ENCODE results near the gene ZNF618.

Gene ZNF618

GRCh38 chr9:114098936-114099668 is 223.0 kb downstream of the ZNF618 start, which contains the start of gene KIF12:
TSS of gene KIF12 (minus strand) at chr9:114099292. CDS start at chr9:114099276, 16 bp downstream.
- H3K27ac Mint-ChIP-seq: no peak within 1 kb of the TSS
- no peaks in the 10 kb centered on the region for H3K4me1 Mint-ChIP-seq (ENCODE audit: low read depth)
- no peak within 1 kb of the TSS for H3K4me3 Mint-ChIP-seq
- no peaks in the 10 kb centered on the region for H3K9me3 Mint-ChIP-seq
- peaks cover 33% of the 10 kb centered on the region for H3K27me3 Mint-ChIP-seq (ENCODE audit: low read depth)
- H3K36me3 Mint-ChIP-seq (ENCODE audit: low read depth): no peaks in the 10 kb centered on the region

GRCh38 chr9:114099669-114100270 is 223.7 kb downstream of the ZNF618 start:
- Mint-ChIP-seq H3K27me3 (ENCODE audit: low read depth) (peaks cover 37% of the 10 kb centered on the region), H3K9me3 (no peaks in the 10 kb centered on the region), H3K36me3 (ENCODE audit: low read depth) (no peaks in the 10 kb centered on the region)

GRCh38 chr9:114100536-114100935 is 224.4 kb downstream of the ZNF618 start:
- H3K27ac Mint-ChIP-seq: no peak overlapping the region
- H3K4me3 Mint-ChIP-seq: no peak overlapping the region
- peaks cover 44% of the 10 kb centered on the region for H3K27me3 Mint-ChIP-seq (ENCODE audit: low read depth)

More at GRCh38 chr9:114099669-114100270, 223.7 kb downstream of the ZNF618 start:
- Mint-ChIP-seq H3K4me3 (no peak overlapping the region), H3K4me1 (ENCODE audit: low read depth) (no peaks in the 10 kb centered on the region), H3K27ac (no peak overlapping the region)

GRCh38 chr9:114102484-114102883 is 226.4 kb downstream of the ZNF618 start:
- Mint-ChIP-seq H3K27me3 (ENCODE audit: low read depth) (peaks cover 44% of the 10 kb centered on the region), H3K4me3 (no peak overlapping the region), H3K4me1 (ENCODE audit: low read depth) (no peaks in the 10 kb centered on the region), H3K9me3 (no peaks in the 10 kb centered on the region), H3K27ac (no peak overlapping the region), H3K36me3 (ENCODE audit: low read depth) (no peaks in the 10 kb centered on the region)

More at GRCh38 chr9:114100536-114100935, 224.4 kb downstream of the ZNF618 start:
- H3K36me3 Mint-ChIP-seq (ENCODE audit: low read depth): no peaks in the 10 kb centered on the region
- H3K4me1 Mint-ChIP-seq (ENCODE audit: low read depth): no peaks in the 10 kb centered on the region
- H3K9me3 Mint-ChIP-seq: no peaks in the 10 kb centered on the region

- Mint-ChIP-seq H3K36me3 (ENCODE audit: low read depth) (no peaks in the 10 kb centered on the region), H3K9me3 (no peaks in the 10 kb centered on the region), H3K4me1 (ENCODE audit: low read depth) (no peaks in the 10 kb centered on the region), H3K4me3 (no peak overlapping the region), H3K27ac (no peak overlapping the region), H3K27me3 (ENCODE audit: low read depth) (peaks cover 32% of the 10 kb centered on the region)
These were observed 229.1 kb downstream of the ZNF618 start for GRCh38 chr9:114105236-114105635.

Measured in T-helper 1 cell treated with Interleukin-12 subunit alpha and Interleukin-12 subunit beta and Interleukin-4 antibody, amounts not matched to agents 30 μg/mL and 1 μg/mL, for 36 hours (primary cell).